Measurements from ENCODE around the gene MTCL1. TPM values are rescaled to one million over a fixed set of nuclear protein-coding genes. Genes with fewer than 3 reads are reported as not detected.
A peak's percentile ranks its signal among the peaks of the same experiment; 100 is the strongest.

MTCL1 gene
- total RNA-seq, 1 experiment from 2014 or later, result 22.7 TPM

DNA sequence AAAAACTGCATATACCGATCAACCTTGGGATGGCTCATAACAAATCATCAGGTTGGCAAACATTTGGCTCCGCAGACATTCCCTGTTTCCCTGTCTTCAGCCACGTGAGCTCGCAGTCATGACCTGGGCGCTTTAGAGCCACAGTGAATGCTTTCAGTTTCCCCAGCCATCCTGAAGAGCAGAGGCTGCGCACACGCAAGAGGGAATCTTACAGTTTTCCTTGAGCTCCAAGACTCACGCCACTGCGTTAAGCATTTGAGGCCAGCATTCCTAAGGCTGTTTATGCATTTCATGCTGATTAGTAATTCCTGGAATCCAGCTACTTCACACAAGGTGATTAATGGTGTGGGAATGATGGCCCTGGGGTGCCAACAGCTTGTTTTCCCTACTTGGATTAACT, 95.1 kb downstream of the MTCL1 start:
- intact Hi-C loops (cut with micrococcal nuclease), result loop anchor here (5.0 to 10.0 kb wide), 2 partner anchors 56 to 182 kb away; no protein-coding TSS in a partner anchor

More for the DNA sequence above, 95.1 kb downstream of the MTCL1 start:
- H3K9me3 ChIP-seq (ENCODE audit: control insufficient read depth in 1 of 2, insufficient read depth in 1 of 2, low read depth in 1 of 2, low read length in 2 of 2), result no peaks in the 10 kb centered on the region
- peak overlapping the region; percentile 54 for H3K9ac ChIP-seq (ENCODE audit: low read length)
- RAD21 ChIA-PET (ENCODE audit: low non-redundant PET in 1 of 2, low total read pairs in 2 of 2, uncharacterized antibody in 2 of 2, unreplicated experiment in 2 of 2), result no interaction called here
- no peaks in the 10 kb centered on the region for H3K36me3 ChIP-seq (ENCODE audit: control insufficient read depth in 1 of 2, insufficient read depth in 2 of 2, low read length in 2 of 2)
- DNase-seq (ENCODE audit: low read depth, low spot score) (peak; percentile 73), ATAC-seq (peak; percentile 85)
- CTCF ChIA-PET, result interaction anchor here (1.0 to 1.6 kb wide), 2 partner anchors 103 to 179 kb away, joined by 4 to 5 read pairs; no protein-coding TSS in a partner anchor
- TF ChIP-seq FOSL1 (IDR thresholded peaks at IDR 0.05; ENCODE audit: low read depth), result peak; percentile 91
- TF ChIP-seq SP1 (IDR thresholded peaks at IDR 0.05; ENCODE audit: low read depth), result peak; percentile 77
- TF ChIP-seq JUND (IDR thresholded peaks at IDR 0.05), result peak; percentile 87
- TF ChIP-seq, protein P1, sequence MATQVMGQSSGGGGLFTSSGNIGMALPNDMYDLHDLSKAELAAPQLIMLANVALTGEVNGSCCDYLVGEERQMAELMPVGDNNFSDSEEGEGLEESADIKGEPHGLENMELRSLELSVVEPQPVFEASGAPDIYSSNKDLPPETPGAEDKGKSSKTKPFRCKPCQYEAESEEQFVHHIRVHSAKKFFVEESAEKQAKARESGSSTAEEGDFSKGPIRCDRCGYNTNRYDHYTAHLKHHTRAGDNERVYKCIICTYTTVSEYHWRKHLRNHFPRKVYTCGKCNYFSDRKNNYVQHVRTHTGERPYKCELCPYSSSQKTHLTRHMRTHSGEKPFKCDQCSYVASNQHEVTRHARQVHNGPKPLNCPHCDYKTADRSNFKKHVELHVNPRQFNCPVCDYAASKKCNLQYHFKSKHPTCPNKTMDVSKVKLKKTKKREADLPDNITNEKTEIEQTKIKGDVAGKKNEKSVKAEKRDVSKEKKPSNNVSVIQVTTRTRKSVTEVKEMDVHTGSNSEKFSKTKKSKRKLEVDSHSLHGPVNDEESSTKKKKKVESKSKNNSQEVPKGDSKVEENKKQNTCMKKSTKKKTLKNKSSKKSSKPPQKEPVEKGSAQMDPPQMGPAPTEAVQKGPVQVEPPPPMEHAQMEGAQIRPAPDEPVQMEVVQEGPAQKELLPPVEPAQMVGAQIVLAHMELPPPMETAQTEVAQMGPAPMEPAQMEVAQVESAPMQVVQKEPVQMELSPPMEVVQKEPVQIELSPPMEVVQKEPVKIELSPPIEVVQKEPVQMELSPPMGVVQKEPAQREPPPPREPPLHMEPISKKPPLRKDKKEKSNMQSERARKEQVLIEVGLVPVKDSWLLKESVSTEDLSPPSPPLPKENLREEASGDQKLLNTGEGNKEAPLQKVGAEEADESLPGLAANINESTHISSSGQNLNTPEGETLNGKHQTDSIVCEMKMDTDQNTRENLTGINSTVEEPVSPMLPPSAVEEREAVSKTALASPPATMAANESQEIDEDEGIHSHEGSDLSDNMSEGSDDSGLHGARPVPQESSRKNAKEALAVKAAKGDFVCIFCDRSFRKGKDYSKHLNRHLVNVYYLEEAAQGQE (IDR thresholded peaks at IDR 0.05; ENCODE audit: low read depth), result no peak
- TF ChIP-seq, protein P2, sequence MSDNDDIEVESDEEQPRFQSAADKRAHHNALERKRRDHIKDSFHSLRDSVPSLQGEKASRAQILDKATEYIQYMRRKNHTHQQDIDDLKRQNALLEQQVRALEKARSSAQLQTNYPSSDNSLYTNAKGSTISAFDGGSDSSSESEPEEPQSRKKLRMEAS (IDR thresholded peaks at IDR 0.05), result peak; percentile 63
- peak; percentile 32; the same call in 1 of the 2 replicates for TF ChIP-seq POLR2AphosphoS5 (IDR thresholded peaks at IDR 0.05; ENCODE audit: low read depth, low read length)
- peak; percentile 87; the same call in 1 of the 2 replicates for TF ChIP-seq CBX3 (IDR thresholded peaks at IDR 0.05; ENCODE audit: low read depth)
- no peak for TF ChIP-seq YY1 (IDR thresholded peaks at IDR 0.05; ENCODE audit: extremely low read depth, insufficient replicate concordance, low read depth, low read length)
- TF ChIP-seq SIN3A (IDR thresholded peaks at IDR 0.05; ENCODE audit: low read depth), result 0 out of 2 replicates have a peak, but pooled peaks have one; percentile 49
- peak; percentile 49; the same call in 1 of the 2 replicates for TF ChIP-seq CEBPB (IDR thresholded peaks at IDR 0.05; ENCODE audit: low read depth)
- TF ChIP-seq POLR2A (IDR thresholded peaks at IDR 0.05; ENCODE audit: borderline replicate concordance, extremely low read depth, insufficient read depth, insufficient read length), result no peak
- POLR2A ChIA-PET, result no interaction called here
- no peaks in the 10 kb centered on the region for H3K27me3 ChIP-seq (ENCODE audit: insufficient read depth, low read length)
- no TSS peak for BruUV-seq (replicated peaks)
- H3K27ac ChIP-seq (ENCODE audit: low read depth, low read length), result peak overlapping the region; percentile 75
- H3K79me2 ChIP-seq (ENCODE audit: insufficient read depth, low read length), result no peaks in the 10 kb centered on the region
- H3K4me3 ChIP-seq (replicated peaks in 1 of 2; ENCODE audit: low read depth in 1 of 2, low read length in 2 of 2), result peak overlapping the region in 1 of 2 experiments; percentile 32; a peak in 2 of 4 replicates
- H4K20me1 ChIP-seq (ENCODE audit: insufficient read depth), result no peaks in the 10 kb centered on the region
- H3K4me1 ChIP-seq (ENCODE audit: control insufficient read depth in 1 of 2, insufficient read depth in 2 of 2, low read length in 2 of 2), result peaks cover 60 to 74% of the 10 kb centered on the region in 2 experiments
- no peaks in the 10 kb centered on the region for H3K9me2 ChIP-seq (ENCODE audit: insufficient read depth)
- H2AFZ ChIP-seq (ENCODE audit: low read depth, low read length, poor library complexity, severe bottlenecking), result no peak overlapping the region
- H3K4me2 ChIP-seq (ENCODE audit: low read length), result peak overlapping the region; percentile 70

Measured in HCT116 (cell line).